HepG2 (cell line): ENCODE data around the gene DCST2. TPM values are rescaled to one million over a fixed set of nuclear protein-coding genes. Genes with fewer than 3 reads are reported as not detected.
A peak's percentile ranks its signal among the peaks of the same experiment; 100 is the strongest.

Source experiments
- ARID5B ChIP-seq: IDR thresholded peaks from 2 replicates; pipeline ENCODE4 v1.4.0; 2020; ENCODE audit warnings: mild to moderate bottlenecking, missing genetic modification reagents
- ISX ChIP-seq: sonication (generic); formaldehyde crosslinking; conservative IDR thresholded peaks from 2 replicates; pipeline ENCODE4 v1.5.0; 2020; ENCODE audit warnings: missing genetic modification reagents
- PPARG ChIP-seq: conservative IDR thresholded peaks from 2 replicates; pipeline ENCODE4 v1.6.1; 2016; ENCODE audit warnings: missing biosample characterization, missing genetic modification reagents
- SIX1 ChIP-seq: sonication (generic); formaldehyde crosslinking; IDR thresholded peaks from 2 replicates; pipeline ENCODE4 v1.4.0; 2020; ENCODE audit warnings: missing genetic modification reagents, borderline replicate concordance
- ZBTB4 ChIP-seq: sonication (generic); formaldehyde crosslinking; IDR thresholded peaks from 2 replicates; pipeline ENCODE4 v1.4.0; 2020; ENCODE audit warnings: missing genetic modification reagents, mild to moderate bottlenecking, borderline replicate concordance
- ZNF225 ChIP-seq: sonication (generic); formaldehyde crosslinking; IDR thresholded peaks from 2 replicates; pipeline ENCODE4 v1.4.0; 2020; ENCODE audit warnings: mild to moderate bottlenecking, missing genetic modification reagents
- ZNF577 ChIP-seq: sonication (generic); formaldehyde crosslinking; IDR thresholded peaks from 2 replicates; pipeline ENCODE4 v1.4.0; 2020; ENCODE audit warnings: mild to moderate bottlenecking, low read depth, missing genetic modification reagents, borderline replicate concordance
- polyA plus RNA-seq, 8 experiments: library from polyadenylated mRNA; depleted of rRNA in 3 of 8; stranded (reverse) in 7 of 8; unstranded in 1 of 8; fragments of >200 nt; fragmentation: Illumina TruSeq in 4 of 8; extraction: Trizol in 4 of 8; gene quantifications; 2 replicates each; pipeline versions ENCODE4 v1.2.1 to v1.2.3, GENCODE V29; 2011 to 2016; ENCODE audit warnings: low read depth in 4 of 8, missing spikeins in 1 of 8, mixed read lengths in 1 of 8; ENCODE audit not compliant: insufficient read depth in 1 of 8
- total RNA-seq, 5 experiments: library from RNA; depleted of rRNA; stranded (reverse); fragments of >200 nt; fragmentation: Illumina TruSeq; extraction: Trizol; gene quantifications; 2 replicates each; pipeline ENCODE4 v1.2.3, GENCODE V29; 2016; ENCODE audit warnings: low read depth in 1 of 5
- TF ChIP-seq, protein P1 (sequence below): sonication (generic); formaldehyde crosslinking; IDR thresholded peaks from 2 replicates; pipeline ENCODE4 v1.9.0; 2021; ENCODE audit warnings: mild to moderate bottlenecking, missing genetic modification reagents
- TF ChIP-seq, protein P2 (sequence below): sonication (generic); formaldehyde crosslinking; IDR thresholded peaks from 2 replicates; pipeline ENCODE4 v1.4.0; 2020; ENCODE audit warnings: mild to moderate bottlenecking, missing genetic modification reagents
- TF ChIP-seq, protein P3 (sequence below): IDR thresholded peaks from 2 replicates; pipeline ENCODE4 v1.6.1; 2016; ENCODE audit warnings: low read depth, borderline replicate concordance

Gene DCST2
- total and polyA plus RNA-seq, 2 of the 13 experiments (the other 11 are each of a cell fraction or from before 2014, with no cell fraction given): 0.74 TPM; not detected in 1

DNA sequence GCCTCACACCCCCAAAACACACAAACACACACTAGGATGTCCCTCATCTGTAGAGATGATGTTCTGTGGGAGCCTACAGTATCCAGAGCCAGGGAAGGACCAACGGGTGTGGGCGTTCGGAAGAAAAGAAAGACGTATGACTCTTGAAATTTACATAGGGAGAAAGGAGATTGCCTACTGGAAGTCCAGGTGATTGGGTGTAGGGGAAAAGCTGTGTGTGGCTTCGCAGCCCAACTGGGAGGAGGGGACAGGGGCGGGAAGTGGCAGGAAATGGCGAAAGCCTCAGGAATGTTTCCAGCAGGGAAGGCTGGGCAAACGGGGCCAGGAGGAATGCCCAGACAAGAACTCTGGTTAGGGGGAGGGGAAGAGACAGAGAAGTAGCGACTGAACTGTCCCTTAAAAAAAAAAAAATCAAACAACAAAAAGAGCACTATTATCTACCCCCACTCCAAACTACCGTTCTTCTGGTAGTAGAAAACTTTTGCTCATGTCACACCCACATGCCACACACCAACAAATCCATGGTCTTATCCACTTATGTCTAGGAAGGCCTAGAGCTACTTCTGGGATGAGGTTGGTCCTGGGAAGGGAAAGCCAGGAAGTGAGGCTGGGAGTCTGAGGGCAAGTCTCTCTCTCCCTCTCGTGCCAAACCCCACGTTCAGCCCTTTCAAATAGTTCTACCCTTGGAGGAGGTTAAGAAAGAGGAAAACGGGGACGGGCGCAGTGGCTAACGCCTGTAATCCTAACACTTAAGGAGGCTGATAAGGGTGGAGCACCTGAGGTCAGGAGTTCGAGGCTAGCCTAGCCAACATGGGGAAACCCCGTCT is 60.9 kb downstream of the DCST2 start (continued):
- TF ChIP-seq SIX1 (no peak), ZNF577 (no peak), ARID5B (peak; percentile 58), PPARG (CRISPR knock-in tag) (peak; percentile 77), ISX (CRISPR knock-in tag) (no peak), ZNF225 (no peak; the same call in 1 of the 2 replicates), ZBTB4 (CRISPR knock-in tag) (no peak)
- TF ChIP-seq, protein P1, sequence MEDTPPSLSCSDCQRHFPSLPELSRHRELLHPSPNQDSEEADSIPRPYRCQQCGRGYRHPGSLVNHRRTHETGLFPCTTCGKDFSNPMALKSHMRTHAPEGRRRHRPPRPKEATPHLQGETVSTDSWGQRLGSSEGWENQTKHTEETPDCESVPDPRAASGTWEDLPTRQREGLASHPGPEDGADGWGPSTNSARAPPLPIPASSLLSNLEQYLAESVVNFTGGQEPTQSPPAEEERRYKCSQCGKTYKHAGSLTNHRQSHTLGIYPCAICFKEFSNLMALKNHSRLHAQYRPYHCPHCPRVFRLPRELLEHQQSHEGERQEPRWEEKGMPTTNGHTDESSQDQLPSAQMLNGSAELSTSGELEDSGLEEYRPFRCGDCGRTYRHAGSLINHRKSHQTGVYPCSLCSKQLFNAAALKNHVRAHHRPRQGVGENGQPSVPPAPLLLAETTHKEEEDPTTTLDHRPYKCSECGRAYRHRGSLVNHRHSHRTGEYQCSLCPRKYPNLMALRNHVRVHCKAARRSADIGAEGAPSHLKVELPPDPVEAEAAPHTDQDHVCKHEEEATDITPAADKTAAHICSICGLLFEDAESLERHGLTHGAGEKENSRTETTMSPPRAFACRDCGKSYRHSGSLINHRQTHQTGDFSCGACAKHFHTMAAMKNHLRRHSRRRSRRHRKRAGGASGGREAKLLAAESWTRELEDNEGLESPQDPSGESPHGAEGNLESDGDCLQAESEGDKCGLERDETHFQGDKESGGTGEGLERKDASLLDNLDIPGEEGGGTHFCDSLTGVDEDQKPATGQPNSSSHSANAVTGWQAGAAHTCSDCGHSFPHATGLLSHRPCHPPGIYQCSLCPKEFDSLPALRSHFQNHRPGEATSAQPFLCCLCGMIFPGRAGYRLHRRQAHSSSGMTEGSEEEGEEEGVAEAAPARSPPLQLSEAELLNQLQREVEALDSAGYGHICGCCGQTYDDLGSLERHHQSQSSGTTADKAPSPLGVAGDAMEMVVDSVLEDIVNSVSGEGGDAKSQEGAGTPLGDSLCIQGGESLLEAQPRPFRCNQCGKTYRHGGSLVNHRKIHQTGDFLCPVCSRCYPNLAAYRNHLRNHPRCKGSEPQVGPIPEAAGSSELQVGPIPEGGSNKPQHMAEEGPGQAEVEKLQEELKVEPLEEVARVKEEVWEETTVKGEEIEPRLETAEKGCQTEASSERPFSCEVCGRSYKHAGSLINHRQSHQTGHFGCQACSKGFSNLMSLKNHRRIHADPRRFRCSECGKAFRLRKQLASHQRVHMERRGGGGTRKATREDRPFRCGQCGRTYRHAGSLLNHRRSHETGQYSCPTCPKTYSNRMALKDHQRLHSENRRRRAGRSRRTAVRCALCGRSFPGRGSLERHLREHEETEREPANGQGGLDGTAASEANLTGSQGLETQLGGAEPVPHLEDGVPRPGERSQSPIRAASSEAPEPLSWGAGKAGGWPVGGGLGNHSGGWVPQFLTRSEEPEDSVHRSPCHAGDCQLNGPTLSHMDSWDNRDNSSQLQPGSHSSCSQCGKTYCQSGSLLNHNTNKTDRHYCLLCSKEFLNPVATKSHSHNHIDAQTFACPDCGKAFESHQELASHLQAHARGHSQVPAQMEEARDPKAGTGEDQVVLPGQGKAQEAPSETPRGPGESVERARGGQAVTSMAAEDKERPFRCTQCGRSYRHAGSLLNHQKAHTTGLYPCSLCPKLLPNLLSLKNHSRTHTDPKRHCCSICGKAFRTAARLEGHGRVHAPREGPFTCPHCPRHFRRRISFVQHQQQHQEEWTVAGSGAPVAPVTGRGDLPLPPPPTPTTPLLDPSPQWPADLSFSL (CRISPR knock-in tag): no peak
- TF ChIP-seq, protein P2, sequence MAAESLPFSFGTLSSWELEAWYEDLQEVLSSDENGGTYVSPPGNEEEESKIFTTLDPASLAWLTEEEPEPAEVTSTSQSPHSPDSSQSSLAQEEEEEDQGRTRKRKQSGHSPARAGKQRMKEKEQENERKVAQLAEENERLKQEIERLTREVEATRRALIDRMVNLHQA (CRISPR knock-in tag): no peak
- TF ChIP-seq, protein P3, sequence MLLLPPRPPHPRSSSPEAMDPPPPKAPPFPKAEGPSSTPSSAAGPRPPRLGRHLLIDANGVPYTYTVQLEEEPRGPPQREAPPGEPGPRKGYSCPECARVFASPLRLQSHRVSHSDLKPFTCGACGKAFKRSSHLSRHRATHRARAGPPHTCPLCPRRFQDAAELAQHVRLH (CRISPR knock-in tag): peak; percentile 45; the same call in 1 of the 2 replicates
